ENCODE results near the gene SLC41A2.

DNA sequence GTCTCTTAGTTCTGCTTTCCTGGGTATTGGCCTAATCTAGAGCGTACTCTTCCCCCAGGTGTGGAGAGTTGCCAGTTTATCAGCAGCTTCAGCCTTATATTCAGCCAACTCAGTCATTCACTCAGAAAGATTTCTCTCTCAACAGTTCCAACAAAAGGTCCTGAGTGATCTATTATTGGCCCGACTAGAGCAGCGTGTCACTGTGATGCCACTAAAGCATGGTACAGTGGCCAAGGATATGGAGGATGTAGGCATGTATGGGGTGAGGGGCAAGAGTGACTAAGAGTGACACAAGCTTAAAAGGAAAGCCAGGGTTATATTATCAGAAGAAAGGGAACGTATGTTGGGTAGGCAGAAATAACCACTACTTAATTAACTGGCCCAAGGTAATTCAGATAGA, 32.9 kb upstream of the SLC41A2 start:
- TF ChIP-seq CTCF (conservative IDR thresholded peaks at IDR 0.05) (no peak), EZH2 (IDR thresholded peaks at IDR 0.05; ENCODE audit: low read depth) (no peak)
